ENCODE data around the gene C1orf216.

DNA sequence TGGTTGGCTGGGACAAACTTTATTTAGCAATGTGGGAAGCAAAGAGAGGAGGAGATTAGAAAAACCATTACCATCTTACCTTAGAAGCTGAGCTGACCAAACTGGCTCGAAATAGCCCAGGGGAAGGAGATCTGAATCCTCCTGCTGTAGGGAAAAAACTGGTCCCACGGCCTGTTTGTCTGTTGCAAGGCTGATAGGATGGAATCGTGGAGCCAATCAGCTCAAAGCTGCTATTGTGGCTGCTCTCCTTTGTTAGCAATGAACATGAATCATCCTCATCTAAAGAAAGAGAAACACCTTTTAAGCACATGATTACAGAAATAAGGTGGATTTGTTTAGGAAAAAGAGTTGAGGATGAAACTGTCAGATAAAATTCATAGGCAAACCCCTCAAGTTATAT lies 29.6 kb upstream of the C1orf216 start:
- TF ChIP-seq CTCF (IDR thresholded peaks at IDR 0.05) (no peak), EP300 (IDR thresholded peaks at IDR 0.05) (no peak)
